GM10248 (cell line): ENCODE results near the gene ITGB6.

ENCODE experiments used
- CTCF ChIA-PET: fragments of 300-600 bp; sonication (Branson Sonifier 250); formaldehyde crosslinking; extraction: SDS; loops from one replicate; lab custom pipeline; 2021; ENCODE audit warnings: antibody characterized with exemption; lab: Yijun Ruan, JAX
- POLR2A ChIA-PET: fragments of 350-650 bp; sonication (Branson Sonifier 250); formaldehyde crosslinking; extraction: SDS; loops from one replicate; lab custom pipeline; 2020; ENCODE audit warnings: antibody characterized with exemption; lab: Yijun Ruan, JAX
- DNase-seq: peaks from one replicate; pipeline ENCODE4 v3.0.0; 2012; ENCODE audit errors: extremely low spot score
- CTCF ChIP-seq: IDR thresholded peaks from 2 replicates; pipeline ENCODE4 v1.5.1; 2012; ENCODE audit warnings: mild to moderate bottlenecking, low read depth; ENCODE audit errors: extremely low read depth, missing control alignments, control extremely low read depth

Gene ITGB6

GRCh38 chr2:160063879-160064612 lies 136.0 kb downstream of the ITGB6 start:
- TF ChIP-seq CTCF: no peak
- DNase-seq: no peak

DNA sequence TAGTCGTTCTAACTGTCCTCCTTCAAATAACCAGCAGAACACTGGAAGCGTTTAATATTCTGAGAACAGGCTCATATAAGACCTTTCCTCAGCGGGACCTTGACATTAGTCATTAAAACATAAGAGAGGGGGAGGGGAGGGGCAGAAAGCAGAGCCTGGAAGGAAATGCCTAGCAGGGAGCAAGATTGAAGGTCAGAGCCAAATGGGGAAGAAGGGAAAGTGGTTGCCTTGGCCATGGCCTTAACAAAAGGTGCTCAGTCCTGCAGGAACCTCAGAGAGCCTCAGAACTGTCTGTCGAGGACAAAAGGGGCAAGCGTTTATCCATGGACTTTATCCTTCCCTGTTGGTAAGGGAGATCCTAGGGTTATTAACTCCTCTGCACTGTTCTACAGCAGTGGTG lies 136.8 kb downstream of the ITGB6 start:
- POLR2A ChIA-PET: no interaction called here
- CTCF ChIA-PET: no interaction called here
- TF ChIP-seq CTCF: no peak
- no peak for DNase-seq

More at GRCh38 chr2:160063879-160064612, 136.0 kb downstream of the ITGB6 start:
- POLR2A ChIA-PET: no interaction called here
- CTCF ChIA-PET: interaction anchor here (1.0 to 1.6 kb wide), 3 partner anchors 8 to 46 kb away, joined by 3 to 8 read pairs (median 3); no protein-coding TSS in a partner anchor

DNA sequence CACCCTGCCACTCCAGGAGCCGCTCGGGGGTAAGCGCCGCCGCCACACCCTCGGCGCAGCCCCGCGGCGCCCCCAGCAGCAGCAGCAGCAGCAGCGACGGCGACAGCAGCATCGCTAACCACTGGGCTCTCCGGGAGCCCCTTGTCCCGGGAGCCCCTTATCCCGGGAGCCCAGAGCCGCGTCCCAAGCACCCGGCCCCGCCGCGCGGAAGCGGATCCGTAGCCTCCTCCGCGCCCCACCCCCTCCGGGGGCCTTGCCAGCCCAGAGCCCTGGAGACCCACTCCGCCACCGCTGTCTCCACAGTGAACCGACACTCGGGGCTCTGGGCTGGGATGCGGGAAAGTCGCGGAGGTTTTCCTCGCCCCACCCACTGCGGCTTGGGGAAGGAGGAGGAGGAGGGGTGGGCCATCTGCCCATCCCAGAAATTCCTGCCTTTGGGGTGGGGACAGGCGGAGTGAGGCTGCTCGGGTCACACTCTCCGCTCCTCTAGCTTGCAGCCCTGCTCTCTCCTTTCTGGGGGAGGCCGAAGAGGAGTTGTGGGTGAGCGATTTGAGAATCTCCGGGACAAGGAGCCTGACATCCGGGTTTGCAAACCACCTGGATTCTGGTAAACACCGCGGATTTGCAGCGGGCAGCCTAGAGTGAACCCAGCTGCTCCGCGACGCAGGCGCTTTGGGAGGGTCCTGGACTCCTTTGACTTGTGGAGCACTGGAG lies 137.6 kb downstream of the ITGB6 start, which contains the start of gene PLA2R1:
Gene PLA2R1, minus strand, starts transcription at position 324 of the 714 bp plus-strand sequence. Its CDS starts 212 bp downstream, at position 112.
- ChIA-PET POLR2A (no interaction called here), CTCF (no interaction called here)
- no peak for DNase-seq
- TF ChIP-seq CTCF: no peak

- TF ChIP-seq CTCF: no peak
- ChIA-PET CTCF (no interaction called here), POLR2A (no interaction called here)
- no peak for DNase-seq
Measured at GRCh38 chr2:160061944-160062291, 138.2 kb downstream of the ITGB6 start.

- no peak for TF ChIP-seq CTCF
- CTCF ChIA-PET: no interaction called here
- no peak for DNase-seq
- POLR2A ChIA-PET: no interaction called here
Measured at GRCh38 chr2:160061533-160061932, 138.5 kb downstream of the ITGB6 start.

GRCh38 chr2:160060297-160060696 lies 139.8 kb downstream of the ITGB6 start:
- POLR2A ChIA-PET: no interaction called here
- DNase-seq: no peak
- CTCF ChIA-PET: no interaction called here
- TF ChIP-seq CTCF: no peak
